MM.1S (cell line): ENCODE measurements around the gene CDK11A.
"Not testable (repeated sequence)": the region's sequence is repeated elsewhere in the genome, so short reads cannot be mapped to it uniquely, and the experiment has no call there.

Experiments used
- EZH2 ChIP-seq: fragments of 300-600 bp; sonication (generic); optimal IDR thresholded peaks from 2 replicates; pipeline ENCODE3; 2017; ENCODE audit warnings: low read depth, mild to moderate bottlenecking, antibody characterized with exemption, low read length, mixed read lengths
- TF ChIP-seq, protein P1 (sequence below): fragments of 300-600 bp; sonication (generic); IDR thresholded peaks from 2 replicates; pipeline ENCODE4 v1.5.1; 2016; ENCODE audit warnings: antibody characterized with exemption, low read length, mixed read lengths

DNA sequence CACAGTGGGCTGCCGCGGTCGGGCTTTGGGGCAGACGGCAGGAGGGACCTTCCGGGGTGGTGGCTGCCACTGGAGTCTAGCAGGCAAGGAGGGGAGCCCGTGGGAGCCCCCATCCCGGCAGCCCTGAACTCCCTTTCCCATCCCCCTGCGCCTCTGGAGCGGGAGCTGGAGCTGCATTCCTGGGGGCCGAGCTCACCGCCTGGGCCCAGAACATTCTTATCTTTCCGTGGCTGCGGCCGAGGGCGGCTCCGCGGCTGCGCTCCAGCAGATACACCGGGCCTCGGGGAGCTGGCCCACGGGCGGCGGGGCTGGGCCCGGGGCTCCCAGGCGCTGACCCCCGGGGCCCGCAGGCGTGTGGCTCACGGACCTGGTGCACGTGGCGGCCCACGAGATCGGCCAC, 23.6 kb downstream of the CDK11A start:
- TF ChIP-seq, protein P1, sequence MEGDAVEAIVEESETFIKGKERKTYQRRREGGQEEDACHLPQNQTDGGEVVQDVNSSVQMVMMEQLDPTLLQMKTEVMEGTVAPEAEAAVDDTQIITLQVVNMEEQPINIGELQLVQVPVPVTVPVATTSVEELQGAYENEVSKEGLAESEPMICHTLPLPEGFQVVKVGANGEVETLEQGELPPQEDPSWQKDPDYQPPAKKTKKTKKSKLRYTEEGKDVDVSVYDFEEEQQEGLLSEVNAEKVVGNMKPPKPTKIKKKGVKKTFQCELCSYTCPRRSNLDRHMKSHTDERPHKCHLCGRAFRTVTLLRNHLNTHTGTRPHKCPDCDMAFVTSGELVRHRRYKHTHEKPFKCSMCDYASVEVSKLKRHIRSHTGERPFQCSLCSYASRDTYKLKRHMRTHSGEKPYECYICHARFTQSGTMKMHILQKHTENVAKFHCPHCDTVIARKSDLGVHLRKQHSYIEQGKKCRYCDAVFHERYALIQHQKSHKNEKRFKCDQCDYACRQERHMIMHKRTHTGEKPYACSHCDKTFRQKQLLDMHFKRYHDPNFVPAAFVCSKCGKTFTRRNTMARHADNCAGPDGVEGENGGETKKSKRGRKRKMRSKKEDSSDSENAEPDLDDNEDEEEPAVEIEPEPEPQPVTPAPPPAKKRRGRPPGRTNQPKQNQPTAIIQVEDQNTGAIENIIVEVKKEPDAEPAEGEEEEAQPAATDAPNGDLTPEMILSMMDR: not testable (repeated sequence)
- TF ChIP-seq EZH2: not testable (repeated sequence)
